ENCODE data around the gene NOP56. TPM values are rescaled to one million over a fixed set of nuclear protein-coding genes. Genes with fewer than 3 reads are reported as not detected.

NOP56 gene, protein sequence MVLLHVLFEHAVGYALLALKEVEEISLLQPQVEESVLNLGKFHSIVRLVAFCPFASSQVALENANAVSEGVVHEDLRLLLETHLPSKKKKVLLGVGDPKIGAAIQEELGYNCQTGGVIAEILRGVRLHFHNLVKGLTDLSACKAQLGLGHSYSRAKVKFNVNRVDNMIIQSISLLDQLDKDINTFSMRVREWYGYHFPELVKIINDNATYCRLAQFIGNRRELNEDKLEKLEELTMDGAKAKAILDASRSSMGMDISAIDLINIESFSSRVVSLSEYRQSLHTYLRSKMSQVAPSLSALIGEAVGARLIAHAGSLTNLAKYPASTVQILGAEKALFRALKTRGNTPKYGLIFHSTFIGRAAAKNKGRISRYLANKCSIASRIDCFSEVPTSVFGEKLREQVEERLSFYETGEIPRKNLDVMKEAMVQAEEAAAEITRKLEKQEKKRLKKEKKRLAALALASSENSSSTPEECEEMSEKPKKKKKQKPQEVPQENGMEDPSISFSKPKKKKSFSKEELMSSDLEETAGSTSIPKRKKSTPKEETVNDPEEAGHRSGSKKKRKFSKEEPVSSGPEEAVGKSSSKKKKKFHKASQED
- 100 to 1,000 TPM in 1 of 4 donors, 10 to 100 TPM in 3; 80.0 to 141 (median 87.6) TPM for total RNA-seq

DNA sequence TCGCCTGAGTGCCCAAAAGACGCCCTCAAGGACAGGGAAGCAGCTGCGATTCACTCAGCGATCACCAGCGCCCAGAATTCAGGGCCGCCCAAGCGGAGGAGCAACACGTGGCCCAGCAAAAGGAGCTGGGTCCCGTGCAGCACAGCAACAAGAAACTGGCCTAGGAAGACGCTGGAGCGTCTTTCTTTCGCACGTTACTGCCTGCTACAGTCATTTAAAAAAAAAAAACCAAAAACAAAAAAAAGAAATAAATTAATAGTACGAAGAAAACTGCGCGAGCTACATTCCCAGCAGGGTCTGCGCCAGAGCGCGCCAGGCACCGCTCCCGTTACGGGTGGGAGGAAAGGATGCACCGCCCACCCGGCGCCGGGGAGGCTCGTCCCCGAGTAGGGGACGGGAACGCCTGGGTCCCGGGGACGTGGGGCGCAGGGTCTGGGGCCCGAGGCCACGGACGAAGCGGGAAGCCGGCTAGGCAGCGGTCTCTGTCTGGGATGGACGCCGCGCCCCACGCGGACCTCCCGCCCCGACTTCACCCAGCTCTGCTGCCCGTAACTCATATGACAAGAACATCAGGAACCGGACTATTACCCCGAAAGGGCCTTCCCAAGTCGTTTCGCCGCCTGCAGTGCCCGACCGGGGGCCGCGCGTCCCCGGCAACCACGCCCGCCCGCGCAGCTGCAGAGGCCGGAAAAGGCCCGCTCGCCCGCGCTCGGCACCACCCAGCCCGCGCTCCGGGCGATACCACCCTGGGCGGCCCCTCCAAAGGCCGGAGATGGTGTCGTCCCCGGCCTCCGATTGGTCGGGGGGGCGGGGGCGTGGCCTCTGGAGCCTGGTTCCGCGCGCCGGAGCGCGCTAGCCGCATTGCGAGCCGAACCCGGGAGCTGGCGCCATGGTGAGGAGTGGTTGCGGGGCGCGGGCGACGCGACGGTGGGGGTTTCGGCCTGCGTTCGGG lies at the start of gene NOP56:
TSS of gene NOP56 (plus strand) at position 861 of the 952 bp plus-strand sequence. CDS start at position 890, 29 bp downstream.
- H3K9me3 ChIP-seq: no peaks in the 10 kb centered on the region
- H3K27me3 ChIP-seq: no peaks in the 10 kb centered on the region
- H3K4me3 ChIP-seq: peak within 1 kb of the TSS; percentile 89 to 98 (median 94)
- peak; percentile 82 to 84 for DNase-seq (ENCODE audit: low spot score in 2 of 2)
- TF ChIP-seq EP300 (IDR thresholded peaks at IDR 0.05): peak in 1 of 2 donors; percentile 83
- TF ChIP-seq, protein P1, sequence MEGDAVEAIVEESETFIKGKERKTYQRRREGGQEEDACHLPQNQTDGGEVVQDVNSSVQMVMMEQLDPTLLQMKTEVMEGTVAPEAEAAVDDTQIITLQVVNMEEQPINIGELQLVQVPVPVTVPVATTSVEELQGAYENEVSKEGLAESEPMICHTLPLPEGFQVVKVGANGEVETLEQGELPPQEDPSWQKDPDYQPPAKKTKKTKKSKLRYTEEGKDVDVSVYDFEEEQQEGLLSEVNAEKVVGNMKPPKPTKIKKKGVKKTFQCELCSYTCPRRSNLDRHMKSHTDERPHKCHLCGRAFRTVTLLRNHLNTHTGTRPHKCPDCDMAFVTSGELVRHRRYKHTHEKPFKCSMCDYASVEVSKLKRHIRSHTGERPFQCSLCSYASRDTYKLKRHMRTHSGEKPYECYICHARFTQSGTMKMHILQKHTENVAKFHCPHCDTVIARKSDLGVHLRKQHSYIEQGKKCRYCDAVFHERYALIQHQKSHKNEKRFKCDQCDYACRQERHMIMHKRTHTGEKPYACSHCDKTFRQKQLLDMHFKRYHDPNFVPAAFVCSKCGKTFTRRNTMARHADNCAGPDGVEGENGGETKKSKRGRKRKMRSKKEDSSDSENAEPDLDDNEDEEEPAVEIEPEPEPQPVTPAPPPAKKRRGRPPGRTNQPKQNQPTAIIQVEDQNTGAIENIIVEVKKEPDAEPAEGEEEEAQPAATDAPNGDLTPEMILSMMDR (IDR thresholded peaks at IDR 0.05): peak in 2 of 5 experiments; percentile 13 to 36
- TF ChIP-seq POLR2A (IDR thresholded peaks at IDR 0.05): peak; percentile 27 to 90
- 1% methylated on average over 44 to 71 of the region's 101 CpGs for WGBS, 2 donors
- H3K27ac ChIP-seq: peak within 1 kb of the TSS; percentile 54 to 95 (median 88)
- H3K4me1 ChIP-seq: peaks cover 0 to 29% (median 19%) of the 10 kb centered on the region in 4 donors
- peaks cover 3 to 32% (median 20%) of the 10 kb centered on the region in 3 donors for H3K36me3 ChIP-seq

DNA sequence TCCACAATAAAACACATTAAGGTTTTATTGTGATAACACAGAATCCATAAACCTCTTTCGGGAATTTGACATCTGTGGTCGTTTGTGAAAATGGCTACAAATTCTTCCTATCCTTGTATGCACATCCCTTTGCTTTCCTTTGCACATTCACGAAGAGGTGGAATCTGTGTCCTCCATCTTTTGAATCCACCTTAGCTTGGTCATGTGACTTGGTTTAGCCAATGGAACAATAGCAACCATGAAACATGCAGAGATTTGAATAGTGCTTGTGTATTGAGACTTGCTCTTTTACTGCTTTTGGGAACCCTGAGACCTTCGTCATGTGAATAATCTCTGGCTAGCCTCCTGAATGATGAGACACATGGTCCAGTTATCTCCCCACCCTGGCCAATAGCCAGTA lies 49.7 kb upstream of the NOP56 start:
- H3K4me1 ChIP-seq: no peaks in the 10 kb centered on the region
- no peaks in the 10 kb centered on the region for H3K36me3 ChIP-seq
- 79 to 82% methylated on average over 4 of the region's 4 CpGs for WGBS, 2 donors
- no peak overlapping the region for H3K4me3 ChIP-seq
- peaks cover 0 to 27% (median 4%) of the 10 kb centered on the region in 4 donors for H3K9me3 ChIP-seq
- DNase-seq (ENCODE audit: low spot score in 2 of 2): no peak
- no peak for TF ChIP-seq EP300 (IDR thresholded peaks at IDR 0.05)
- TF ChIP-seq, protein P1 (IDR thresholded peaks at IDR 0.05): no peak
- TF ChIP-seq POLR2A (IDR thresholded peaks at IDR 0.05): no peak
- no peak overlapping the region for H3K27ac ChIP-seq
- no peaks in the 10 kb centered on the region for H3K27me3 ChIP-seq

DNA sequence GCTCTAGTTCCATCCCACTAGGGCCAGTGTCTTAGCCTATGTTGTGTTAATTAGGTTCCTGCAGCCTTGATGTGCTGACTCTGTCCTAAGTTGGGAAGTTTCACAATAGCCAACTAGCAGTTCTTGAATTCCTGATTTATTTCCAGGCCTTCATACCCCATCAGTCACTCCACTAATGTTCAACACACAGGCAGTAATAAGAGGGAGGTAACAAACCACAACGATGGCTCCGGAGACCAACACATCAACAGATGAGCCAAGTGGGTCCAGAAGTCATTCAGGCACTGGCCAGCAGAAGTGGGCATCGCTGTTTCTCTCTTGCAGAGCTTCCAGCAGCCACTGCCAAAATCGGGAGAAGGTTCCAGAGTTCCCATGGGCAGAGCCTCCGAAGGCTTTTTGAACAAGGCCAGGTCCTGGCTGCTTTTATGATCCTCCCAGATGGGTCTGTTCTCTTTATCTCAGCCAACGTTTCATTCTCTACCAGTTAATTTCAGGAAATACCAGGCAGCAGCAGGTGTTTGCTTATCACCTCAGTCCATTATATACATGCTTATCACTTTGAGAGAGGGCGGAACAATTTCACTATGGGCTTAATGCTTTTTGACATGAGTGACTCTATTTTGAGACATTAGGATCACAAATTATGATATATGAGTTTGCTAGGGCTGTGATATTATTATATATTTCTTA lies 48.5 kb upstream of the NOP56 start:
- no peaks in the 10 kb centered on the region for H3K4me1 ChIP-seq
- TF ChIP-seq POLR2A (IDR thresholded peaks at IDR 0.05) (no peak), EP300 (IDR thresholded peaks at IDR 0.05) (no peak)
- TF ChIP-seq, protein P1 (IDR thresholded peaks at IDR 0.05): no peak

DNA sequence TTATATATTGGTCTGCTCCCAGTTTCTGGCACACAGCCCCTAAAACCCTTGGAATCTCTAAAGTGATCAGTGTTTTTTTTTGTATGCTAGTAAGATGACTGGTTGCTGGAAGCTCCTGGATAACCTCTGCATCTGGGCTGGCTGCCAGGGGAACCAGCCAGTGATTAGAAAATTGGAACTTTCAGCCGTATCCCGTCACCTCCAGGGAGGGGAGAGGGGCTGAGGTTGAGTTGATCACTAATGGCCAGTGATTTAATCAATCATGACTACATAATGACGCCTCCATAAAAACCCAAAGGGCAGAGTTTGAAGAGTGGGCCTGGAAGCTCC lies 48.0 kb upstream of the NOP56 start:
- Histone ChIP-seq H3K27ac (no peak overlapping the region), H3K4me3 (no peak overlapping the region), H3K36me3 (no peaks in the 10 kb centered on the region), H3K4me1 (no peaks in the 10 kb centered on the region), H3K27me3 (no peaks in the 10 kb centered on the region), H3K9me3 (peaks cover 0 to 27% (median 4%) of the 10 kb centered on the region in 4 donors)
- DNase-seq (ENCODE audit: low spot score in 2 of 2): no peak
- TF ChIP-seq, protein P1 (IDR thresholded peaks at IDR 0.05): no peak
- TF ChIP-seq EP300 (IDR thresholded peaks at IDR 0.05) (no peak), POLR2A (IDR thresholded peaks at IDR 0.05) (no peak)
- 67 to 77% methylated on average over 3 of the region's 3 CpGs for WGBS, 2 donors

More for the DNA sequence above, 48.5 kb upstream of the NOP56 start:
- H3K27ac ChIP-seq: no peak overlapping the region
- H3K36me3 ChIP-seq: no peaks in the 10 kb centered on the region
- H3K27me3 ChIP-seq: no peaks in the 10 kb centered on the region
- peaks cover 0 to 27% (median 4%) of the 10 kb centered on the region in 4 donors for H3K9me3 ChIP-seq
- no peak for DNase-seq (ENCODE audit: low spot score in 2 of 2)
- no peak overlapping the region for H3K4me3 ChIP-seq
- 81 to 84% methylated on average over 7 of the region's 7 CpGs for WGBS, 2 donors
